HG03045 (cell line): ENCODE data around the gene PLK1.

Experiments used
- ATAC-seq: cut with Tn5 transposase; IDR thresholded peaks from one replicate; pipeline ENCODE4 v1.9.1; 2021; ENCODE audit warnings: mild to moderate bottlenecking, moderate library complexity; ENCODE audit not compliant: unreplicated experiment

The PLK1 gene

GRCh38 chr16:23679274-23679985, 741 bp downstream of the PLK1 start:
- ATAC-seq: no peak

GRCh38 chr16:23679986-23680336, 1.3 kb downstream of the PLK1 start:
- no peak for ATAC-seq

DNA sequence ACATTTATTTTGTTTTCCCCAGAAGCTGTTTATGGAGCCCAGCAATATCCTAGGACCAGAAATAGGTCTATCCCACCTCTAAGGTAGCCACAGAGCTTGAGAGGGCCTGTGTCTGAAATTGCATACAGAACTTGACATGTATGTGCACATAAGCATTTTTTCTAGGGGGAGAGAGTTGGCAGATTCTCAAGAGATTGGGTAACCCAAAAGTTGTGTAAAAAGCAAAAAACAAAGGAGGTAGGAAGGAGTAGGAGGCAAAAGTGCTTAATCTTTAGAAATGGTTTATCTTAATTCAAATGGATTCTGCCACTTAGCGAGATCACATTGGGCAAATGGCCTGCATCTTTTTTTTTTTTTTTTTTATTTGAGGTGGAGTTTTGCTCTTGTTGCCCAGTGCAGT, 3.5 kb downstream of the PLK1 start:
- ATAC-seq: no peak

GRCh38 chr16:23683487-23683886, 4.8 kb downstream of the PLK1 start:
- ATAC-seq: no peak

GRCh38 chr16:23687034-23687808, 8.5 kb downstream of the PLK1 start:
- ATAC-seq: no peak

DNA sequence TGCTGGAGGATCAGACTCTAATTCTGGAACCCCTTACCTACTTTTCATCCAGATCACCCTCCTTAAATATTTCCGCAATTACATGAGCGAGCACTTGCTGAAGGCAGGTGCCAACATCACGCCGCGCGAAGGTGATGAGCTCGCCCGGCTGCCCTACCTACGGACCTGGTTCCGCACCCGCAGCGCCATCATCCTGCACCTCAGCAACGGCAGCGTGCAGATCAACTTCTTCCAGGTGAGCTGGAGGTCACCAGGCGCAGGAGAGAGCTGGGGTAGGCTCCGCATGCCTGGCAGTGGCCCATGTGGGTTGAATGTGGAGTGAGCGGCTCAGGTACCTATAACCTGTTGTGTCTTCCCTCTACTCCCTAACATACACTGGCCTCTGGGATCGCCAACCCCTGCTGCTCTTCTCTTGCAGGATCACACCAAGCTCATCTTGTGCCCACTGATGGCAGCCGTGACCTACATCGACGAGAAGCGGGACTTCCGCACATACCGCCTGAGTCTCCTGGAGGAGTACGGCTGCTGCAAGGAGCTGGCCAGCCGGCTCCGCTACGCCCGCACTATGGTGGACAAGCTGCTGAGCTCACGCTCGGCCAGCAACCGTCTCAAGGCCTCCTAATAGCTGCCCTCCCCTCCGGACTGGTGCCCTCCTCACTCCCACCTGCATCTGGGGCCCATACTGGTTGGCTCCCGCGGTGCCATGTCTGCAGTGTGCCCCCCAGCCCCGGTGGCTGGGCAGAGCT, 10.9 kb downstream of the PLK1 start:
- ATAC-seq: no peak

GRCh38 chr16:23690771-23691482, 12.2 kb downstream of the PLK1 start:
- no peak for ATAC-seq

- ATAC-seq: no peak
Measured at GRCh38 chr16:23691483-23692189, 12.9 kb downstream of the PLK1 start.

- ATAC-seq: no peak
Measured at GRCh38 chr16:23692190-23692837, 13.6 kb downstream of the PLK1 start.

GRCh38 chr16:23694265-23694643, 15.6 kb downstream of the PLK1 start:
- ATAC-seq: no peak

GRCh38 chr16:23694644-23695373, 16.1 kb downstream of the PLK1 start:
- ATAC-seq: no peak

GRCh38 chr16:23695756-23696155, 17.1 kb downstream of the PLK1 start:
- ATAC-seq: no peak

DNA sequence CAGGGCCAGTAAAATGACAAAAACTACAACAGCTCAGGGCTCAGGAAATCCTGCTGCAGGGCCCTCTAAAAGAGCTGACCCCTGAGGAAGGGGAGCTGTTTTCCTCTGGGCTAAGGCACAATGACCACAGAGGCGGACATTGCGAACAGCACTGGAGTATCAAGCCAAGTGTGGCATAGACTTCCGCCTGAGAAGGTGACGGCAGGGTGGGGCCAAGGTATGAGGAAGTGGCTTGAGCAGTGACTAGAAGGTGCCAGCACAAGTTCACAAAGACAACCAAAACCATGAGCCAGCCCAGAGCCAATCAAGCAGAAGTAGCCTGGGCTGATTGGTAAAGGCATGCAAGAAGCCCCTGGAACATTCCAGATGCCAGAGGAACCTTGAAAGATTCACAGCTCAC, 20.4 kb downstream of the PLK1 start:
- ATAC-seq: no peak

GRCh38 chr16:23700093-23700492, 21.4 kb downstream of the PLK1 start:
- ATAC-seq: no peak

- ATAC-seq: no peak
Measured at GRCh38 chr16:23700509-23700908, 21.8 kb downstream of the PLK1 start.

DNA sequence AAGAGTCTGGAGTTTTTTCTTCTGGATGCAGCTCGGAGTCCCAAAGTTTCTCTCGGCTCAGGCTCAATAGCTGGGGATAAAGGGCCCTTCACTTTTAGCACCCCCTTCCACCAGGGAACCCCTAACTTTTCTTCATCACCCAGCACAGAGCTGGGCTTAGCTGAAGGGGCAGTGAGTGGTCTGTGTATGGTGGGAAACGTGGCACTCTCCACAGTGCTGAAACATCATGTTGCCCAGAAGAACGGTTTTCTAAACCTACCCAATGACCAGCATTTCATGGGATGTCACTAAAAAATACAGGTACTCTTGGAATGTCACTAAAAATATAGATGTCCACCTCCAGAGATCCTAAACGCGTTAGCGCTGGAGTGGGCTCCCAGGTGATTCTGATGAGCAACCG, 22.4 kb downstream of the PLK1 start:
- no peak for ATAC-seq

DNA sequence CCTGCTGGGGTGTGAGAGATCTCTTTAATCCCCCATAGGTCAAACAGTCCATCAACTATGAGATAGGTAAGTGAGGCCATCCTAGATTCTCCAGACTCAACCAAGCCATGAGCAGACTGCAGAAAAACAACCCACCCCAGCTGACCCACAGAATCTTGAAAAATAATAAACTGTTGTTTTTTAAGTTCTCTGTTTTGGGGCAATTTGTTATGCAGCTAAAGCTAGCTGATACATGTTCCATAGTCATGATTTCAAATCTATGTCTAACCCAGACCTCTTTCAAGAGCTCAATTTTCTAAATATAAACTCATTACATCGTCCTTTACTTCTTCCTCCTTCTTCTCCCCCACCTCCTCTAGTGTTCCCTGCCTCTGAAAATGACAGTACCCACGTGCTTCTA, 24.3 kb downstream of the PLK1 start:
- ATAC-seq: no peak

- no peak for ATAC-seq
Measured at GRCh38 chr16:23704772-23705516, 26.3 kb downstream of the PLK1 start.

DNA sequence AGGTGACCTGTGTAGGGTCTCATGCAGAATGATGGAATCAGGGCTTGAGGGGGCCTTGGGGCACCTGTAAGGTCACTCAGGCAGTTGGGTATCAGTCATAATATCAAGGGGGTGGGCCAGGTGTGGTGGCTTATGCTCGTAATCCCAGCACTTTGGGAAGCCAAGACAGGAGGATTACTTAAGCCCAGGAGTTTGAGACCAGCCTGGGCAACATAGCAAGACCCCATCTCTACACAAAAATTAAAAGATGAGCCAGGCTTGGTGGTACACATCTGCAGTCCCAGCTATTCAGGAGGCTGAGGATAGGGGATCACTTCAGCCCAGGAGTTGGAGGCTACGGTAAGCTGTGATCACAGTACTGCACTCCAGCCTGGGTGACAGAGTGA, 26.8 kb downstream of the PLK1 start:
- no peak for ATAC-seq
